ENCODE measurements around the gene DHX38.
"Not testable (repeated sequence)": the region's sequence is repeated elsewhere in the genome, so short reads cannot be mapped to it uniquely, and the experiment has no call there.

GRCh38 chr16:72076991-72077706 lies 16.5 kb upstream of the DHX38 start:
- TF ChIP-seq E2F1 (CRISPR knock-in tag; IDR thresholded peaks at IDR 0.05); CTCF (CRISPR knock-in tag; IDR thresholded peaks at IDR 0.05); MXD1 (CRISPR knock-in tag; IDR thresholded peaks at IDR 0.05); CEBPB (IDR thresholded peaks at IDR 0.05; ENCODE audit: borderline replicate concordance, low read depth, low read length); RFX5 (IDR thresholded peaks at IDR 0.05; ENCODE audit: low read depth, low read length); POLR2AphosphoS5 (IDR thresholded peaks at IDR 0.05; ENCODE audit: low read depth, low read length); KAT8 (CRISPR knock-in tag; IDR thresholded peaks at IDR 0.05); REST (IDR thresholded peaks at IDR 0.05; ENCODE audit: borderline replicate concordance in 1 of 2, low read depth in 1 of 2, low read length in 2 of 2): not testable (repeated sequence)
